ENCODE results near the gene TSPAN33. TPM values are rescaled to one million over a fixed set of nuclear protein-coding genes. Genes with fewer than 3 reads are reported as not detected.
A peak's percentile ranks its signal among the peaks of the same experiment; 100 is the strongest.
"Not testable (repeated sequence)": the region's sequence is repeated elsewhere in the genome, so short reads cannot be mapped to it uniquely, and the experiment has no call there.

The TSPAN33 gene, protein sequence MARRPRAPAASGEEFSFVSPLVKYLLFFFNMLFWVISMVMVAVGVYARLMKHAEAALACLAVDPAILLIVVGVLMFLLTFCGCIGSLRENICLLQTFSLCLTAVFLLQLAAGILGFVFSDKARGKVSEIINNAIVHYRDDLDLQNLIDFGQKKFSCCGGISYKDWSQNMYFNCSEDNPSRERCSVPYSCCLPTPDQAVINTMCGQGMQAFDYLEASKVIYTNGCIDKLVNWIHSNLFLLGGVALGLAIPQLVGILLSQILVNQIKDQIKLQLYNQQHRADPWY
- under 0.01 and 0.44 TPM in 2 replicates for total RNA-seq

DNA sequence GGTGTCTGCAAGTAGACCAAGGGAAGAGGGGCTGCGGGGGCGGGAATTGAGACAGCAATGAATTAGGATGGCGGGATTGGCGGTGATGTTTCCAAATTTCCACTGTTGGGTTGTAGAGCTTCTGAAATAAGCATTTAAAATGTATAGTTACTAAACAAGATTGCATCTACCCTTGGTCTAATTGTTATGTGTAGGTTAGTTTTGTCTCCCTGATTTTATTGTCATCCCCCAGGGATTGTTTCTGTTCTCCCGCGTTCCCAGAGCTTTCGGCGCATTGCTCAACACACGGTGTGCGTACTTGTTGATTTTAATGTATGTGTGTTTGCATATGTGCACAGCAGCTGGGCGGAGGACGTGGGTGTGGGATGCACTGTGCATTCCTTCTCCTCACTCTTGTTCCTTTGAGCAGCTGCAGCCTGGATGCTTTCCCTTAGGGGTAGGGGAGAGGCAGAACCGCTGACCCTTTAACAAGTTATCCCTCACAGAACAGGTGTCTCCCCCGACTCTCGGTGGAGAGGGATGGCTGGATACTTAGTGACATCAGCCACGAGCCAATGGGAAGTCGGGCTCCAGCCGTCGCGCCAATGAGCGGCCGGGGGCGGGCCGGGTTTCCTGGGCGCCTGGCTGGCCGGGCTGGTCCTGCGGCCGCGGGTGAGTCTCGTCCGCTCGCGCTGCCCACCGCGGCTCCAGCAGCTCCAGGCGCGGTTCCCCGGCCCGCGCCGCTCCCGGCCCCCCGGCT, at the start of gene TSPAN33:
Gene TSPAN33, plus strand, starts transcription at position 613 of the 739 bp plus-strand sequence. CDS start 274 bp downstream, outside the sequence.
- peak; percentile 11 to 48 for DNase-seq (ENCODE audit: low read depth in 2 of 2)

DNA sequence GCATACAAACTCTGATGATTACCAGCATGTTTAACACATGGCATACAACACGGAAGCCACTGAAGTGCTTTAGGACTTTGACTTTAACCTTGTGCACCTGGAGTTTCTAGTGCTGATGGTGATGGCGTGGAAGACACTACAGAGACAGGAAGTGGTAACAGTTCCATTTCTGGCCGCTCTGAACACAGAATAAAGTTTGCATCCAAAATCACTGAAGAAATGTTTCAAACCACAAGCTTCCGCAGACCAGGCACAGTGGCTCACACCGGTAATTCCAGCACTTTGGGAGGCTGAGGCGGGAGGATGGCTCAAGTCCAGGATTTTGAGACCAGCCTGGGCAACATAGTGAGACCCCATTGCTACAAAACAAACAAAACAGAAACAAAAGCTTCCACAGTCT, 49.2 kb upstream of the TSPAN33 start:
- no peak for DNase-seq (ENCODE audit: low read depth in 2 of 2)

DNA sequence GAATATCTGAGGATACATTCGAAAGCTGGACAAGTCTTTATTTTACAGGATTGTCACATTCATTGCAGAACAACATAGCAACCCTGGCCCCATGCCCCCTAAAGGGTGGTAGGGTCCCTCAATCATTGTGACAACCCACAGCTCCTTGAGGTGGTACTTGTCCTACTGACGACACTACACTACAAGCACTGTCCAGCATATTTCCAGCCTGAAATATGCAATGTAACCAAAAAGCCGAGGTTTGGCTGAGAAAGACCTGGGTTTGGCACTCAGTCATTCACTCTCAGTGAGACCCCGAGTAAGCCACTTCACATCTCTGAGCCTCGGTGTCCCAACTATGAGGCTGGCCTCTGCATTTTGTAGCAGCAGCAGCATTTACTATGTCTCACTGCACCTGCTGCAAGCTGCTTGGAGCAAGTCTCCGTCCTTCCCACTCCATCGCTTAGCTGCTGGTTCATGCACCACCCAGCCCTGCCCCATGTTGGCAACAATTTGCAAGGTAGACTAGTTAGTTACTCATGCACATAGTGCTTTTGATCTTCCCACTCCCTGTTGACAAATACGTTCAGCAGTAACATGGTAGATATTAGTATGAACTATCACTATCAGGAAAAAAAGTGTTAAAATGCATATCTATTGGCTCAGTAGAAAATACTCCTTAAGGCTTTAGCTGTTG, 46.0 kb upstream of the TSPAN33 start:
- DNase-seq (ENCODE audit: low read depth in 2 of 2), result no peak

DNA sequence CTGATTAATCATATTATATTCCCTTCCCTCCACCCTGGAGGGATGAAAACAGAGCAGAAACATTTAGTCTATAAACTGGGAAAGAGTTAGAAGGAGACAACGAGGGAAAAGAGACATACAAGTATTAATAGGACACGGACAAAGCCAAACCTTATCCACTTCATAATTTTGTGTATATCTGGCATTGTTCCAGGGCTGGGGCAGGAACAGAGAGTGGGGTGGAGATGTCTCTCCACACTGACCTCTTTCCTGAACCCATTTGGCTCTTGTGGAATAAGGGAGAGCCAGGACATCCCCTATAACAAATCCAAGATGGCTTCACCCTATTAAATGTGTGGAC, 43.7 kb upstream of the TSPAN33 start:
- DNase-seq (ENCODE audit: low read depth in 2 of 2), result no peak

DNA sequence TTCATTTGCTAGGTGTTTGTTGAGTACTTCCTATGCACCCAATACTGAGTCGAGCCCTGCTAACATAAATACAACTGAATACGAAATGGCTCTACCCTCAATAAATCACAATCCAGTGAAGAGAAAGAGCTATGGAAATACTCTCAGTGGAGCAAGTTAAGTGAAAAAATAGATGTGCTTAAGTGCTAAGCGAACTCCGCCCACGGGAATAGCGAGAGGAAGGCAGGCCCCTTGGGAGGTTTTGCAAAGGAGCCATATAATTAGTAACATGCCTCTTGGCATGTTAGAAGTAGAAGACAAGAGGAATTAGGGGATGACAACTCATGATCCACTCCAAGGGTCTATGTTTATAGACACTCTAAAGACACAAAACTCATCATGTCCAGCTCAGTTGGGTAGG, 42.8 kb upstream of the TSPAN33 start:
- DNase-seq (ENCODE audit: low read depth in 2 of 2), result no peak

DNA sequence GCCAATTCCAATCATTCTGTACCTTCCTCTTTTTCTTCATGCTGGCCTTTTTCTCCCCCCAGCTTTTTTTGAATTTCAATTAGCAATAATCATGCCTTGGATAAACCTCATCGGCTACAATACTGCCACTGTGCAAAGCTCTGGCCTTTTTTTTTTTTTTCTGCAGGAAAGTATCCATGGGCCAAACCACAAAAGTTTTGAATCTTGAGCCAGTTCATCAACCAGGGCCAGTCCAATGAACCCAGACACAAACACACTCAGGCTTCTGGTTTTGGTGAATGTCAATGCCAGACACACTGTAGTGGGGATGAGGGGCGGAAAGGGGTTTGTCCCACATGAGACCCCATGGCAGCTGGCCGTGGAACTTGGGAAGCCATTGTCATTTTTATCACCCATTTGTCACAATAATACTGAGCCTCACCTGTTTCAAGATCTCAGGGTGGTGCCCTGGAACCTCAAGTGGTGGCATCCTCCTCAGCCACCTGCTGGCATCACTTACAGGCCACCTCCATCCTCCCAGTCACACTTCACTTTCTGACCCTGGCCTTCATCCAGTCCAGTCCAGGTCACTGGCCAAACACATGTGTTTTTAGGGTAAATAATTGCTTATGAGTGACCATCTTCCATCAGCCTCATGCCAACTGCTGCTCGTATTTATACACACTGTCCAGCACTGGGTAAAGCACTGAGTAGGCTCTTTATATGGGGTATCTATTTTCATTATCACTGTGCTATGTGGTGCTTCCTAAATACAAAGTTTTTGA, 40.8 kb upstream of the TSPAN33 start:
- no peak for DNase-seq (ENCODE audit: low read depth in 2 of 2)

DNA sequence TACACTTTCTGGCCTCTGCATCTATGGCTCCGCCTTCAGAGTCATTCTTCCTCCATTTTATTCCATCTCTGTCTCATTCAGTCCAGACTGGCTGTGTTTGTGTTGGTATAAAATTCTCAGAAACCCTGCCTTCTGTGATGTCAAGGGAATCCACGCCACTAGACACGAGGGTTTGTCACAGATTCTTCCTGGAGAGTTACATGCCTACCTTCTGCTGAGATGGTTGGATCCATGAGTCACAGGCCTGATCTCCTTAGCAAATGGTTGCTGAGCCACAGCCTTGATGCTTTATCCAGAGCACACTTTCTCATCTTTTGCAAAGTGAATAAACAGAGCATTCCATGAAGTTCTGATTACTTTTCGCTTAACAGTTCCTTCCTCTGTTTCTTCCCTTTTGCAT, 35.9 kb upstream of the TSPAN33 start:
- DNase-seq (ENCODE audit: low read depth in 2 of 2), result no peak

DNA sequence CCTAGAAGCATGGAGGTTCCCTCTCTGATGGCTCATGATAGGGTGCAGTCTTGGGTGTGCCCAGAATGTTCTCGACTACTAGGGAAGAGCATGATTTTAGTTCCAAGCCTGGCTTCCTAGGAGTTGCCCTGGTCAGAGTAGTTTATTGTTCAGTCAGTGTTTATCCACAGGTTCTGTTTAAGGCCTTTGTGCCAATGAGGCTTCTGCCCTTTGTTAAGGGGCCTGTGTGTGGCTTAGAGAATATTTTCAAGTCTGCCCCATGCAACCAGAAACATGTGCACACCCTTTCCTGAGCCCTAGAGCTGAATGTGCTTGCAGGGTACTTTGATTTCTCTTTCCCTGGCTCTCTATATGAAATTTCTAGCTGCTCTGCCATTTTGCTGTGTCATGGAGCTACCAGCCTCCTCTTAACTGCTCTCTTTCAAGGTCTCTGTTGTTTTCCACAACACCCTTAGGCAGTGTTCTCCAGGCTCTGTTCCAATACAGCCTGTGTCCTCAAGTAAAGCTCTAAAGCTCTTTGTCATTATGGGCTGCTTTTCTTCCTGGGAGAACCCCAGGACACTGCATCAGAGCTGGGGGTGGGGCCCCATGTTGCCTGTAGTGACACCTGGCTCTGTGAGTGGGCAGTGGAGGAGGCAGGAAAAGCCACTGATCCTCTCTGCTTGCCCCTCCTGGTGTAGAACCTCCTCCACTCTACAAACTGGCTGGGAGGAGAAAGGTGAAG, 34.1 kb upstream of the TSPAN33 start:
- no peak for DNase-seq (ENCODE audit: low read depth in 2 of 2)

DNA sequence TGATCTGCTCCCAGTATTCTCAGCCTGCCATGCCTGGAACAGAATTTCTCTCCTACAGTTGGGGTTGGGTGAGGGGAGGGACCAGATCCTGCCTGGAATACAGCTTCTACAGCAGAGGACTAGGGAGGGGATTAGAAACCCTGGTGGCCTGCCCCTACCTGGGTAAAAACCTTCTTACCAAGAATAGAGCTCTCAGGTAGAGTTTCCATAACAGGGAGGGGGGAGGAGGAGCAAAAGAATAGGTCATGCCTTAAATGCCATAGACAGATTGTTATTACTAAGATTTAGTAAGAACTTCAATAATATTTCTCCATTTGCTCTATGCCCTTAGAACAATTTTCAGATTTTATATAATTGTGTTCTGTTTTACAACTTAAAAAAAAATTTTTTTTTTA, 33.5 kb upstream of the TSPAN33 start:
- no peak for DNase-seq (ENCODE audit: low read depth in 2 of 2)

DNA sequence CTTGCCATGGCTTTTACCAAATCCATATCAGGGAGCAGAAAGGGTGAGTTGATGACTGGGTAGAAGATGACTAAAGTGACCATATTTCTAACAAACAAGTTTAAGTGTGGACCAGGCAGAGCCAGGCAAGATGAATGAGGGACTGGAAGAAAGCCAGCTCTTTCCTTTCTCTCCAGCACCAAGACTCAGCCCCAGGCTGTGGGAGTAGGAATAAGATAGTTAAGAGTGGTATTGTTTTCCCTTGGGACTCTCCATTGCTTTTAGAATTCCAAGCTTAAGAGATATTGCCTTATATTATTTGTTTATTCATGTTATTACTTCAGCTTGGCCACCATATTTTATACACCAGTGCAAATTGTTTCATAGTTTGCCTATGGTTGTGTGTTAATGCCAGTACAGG, 28.8 kb upstream of the TSPAN33 start:
- DNase-seq (ENCODE audit: low read depth in 2 of 2), result no peak

DNA sequence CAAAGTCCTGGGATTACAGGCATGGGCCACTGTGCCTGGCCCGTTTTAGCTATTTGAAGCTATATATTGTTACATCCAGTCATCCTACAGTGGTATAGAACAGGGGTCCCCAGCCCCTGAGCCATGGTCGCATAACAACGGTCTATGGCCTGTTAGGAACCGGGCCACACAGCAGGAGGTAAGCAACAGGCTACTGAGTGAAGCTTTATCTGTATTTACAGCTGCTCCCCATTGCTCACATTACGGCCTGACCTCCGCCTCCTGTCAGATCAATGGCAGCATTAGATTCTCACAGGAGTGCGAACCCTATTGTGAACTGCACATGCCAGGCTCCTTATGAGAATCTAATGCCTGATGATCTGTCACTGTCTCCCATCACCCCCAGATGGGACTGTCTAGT, 26.3 kb upstream of the TSPAN33 start:
- DNase-seq (ENCODE audit: low read depth in 2 of 2), result no peak

DNA sequence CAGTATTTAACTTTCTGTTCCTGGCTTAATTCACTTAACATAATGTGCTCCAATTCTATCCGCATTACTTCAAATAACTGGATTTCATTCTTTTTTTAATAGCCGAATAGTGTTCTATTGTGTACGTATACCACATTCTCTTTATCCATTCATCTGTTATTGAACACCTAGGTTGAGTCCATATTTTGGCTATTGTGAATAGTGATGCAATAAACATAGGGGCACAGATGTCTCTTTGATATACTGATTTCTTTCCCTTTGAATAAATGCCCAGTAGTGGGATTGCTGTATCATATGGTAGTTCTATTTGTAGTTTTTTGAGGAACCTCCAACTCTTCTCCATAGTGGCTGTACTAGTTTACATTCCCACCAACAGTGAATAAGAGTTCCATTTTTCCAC, 25.5 kb upstream of the TSPAN33 start:
- DNase-seq (ENCODE audit: low read depth in 2 of 2), result no peak

DNA sequence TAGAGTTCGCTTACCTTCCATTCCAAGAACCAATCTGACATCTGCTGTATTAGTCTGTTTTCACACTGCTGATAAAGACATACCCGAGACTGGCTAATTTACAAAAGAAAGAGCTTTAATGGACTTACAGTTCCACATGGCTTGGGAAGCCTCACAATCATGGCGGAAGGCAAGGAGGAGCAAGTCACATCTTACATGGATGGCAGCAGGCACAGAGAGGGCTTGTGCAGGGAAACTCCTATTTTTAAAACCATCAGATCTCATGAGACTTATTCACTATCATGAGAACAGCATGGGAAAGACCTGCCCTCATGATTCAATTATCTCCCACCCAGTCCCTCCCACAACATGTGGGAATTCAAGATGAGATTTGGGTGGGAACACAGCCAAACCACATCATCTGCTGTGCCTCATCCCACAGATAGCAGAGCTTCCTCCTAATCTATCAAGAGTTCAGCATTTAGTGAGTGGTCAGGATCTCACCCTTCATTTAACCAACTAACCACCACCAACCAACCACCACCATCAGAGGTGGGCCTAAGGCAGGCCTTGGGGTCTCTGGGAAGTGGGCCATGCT, 22.9 kb upstream of the TSPAN33 start:
- not testable (repeated sequence) for DNase-seq (ENCODE audit: low read depth in 2 of 2)

DNA sequence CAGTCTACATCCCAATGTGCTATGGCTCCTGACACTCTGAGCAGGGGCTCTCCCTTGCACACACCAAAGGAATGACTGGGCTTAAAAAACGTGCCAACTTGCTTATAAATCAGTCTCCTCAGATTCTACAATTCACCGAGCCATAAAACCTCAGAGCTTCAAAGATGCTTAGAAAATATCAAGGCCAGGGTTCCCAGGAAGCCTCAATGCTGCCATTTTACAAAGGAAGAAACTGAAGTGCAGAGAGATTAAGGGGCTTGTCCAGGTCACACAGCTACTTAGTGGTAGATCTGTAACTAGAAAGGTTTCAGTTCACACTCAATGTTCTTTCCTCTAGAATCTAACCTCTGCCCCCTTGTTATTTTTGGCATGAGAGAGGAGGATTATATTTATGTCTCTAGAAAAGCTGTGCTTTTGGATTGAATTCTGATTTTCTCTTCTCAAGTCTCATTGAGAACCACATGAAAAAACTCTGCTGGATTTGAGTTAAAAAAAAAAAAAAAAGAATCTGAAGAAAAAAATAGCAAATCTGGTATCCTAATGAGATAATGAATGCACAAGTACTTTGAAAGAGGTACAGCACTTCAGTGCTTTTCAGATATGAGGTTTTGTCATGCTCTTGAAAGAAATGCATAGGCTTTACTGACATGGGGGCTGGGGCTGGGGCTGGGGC, 22.3 kb upstream of the TSPAN33 start:
- no peak for DNase-seq (ENCODE audit: low read depth in 2 of 2)

DNA sequence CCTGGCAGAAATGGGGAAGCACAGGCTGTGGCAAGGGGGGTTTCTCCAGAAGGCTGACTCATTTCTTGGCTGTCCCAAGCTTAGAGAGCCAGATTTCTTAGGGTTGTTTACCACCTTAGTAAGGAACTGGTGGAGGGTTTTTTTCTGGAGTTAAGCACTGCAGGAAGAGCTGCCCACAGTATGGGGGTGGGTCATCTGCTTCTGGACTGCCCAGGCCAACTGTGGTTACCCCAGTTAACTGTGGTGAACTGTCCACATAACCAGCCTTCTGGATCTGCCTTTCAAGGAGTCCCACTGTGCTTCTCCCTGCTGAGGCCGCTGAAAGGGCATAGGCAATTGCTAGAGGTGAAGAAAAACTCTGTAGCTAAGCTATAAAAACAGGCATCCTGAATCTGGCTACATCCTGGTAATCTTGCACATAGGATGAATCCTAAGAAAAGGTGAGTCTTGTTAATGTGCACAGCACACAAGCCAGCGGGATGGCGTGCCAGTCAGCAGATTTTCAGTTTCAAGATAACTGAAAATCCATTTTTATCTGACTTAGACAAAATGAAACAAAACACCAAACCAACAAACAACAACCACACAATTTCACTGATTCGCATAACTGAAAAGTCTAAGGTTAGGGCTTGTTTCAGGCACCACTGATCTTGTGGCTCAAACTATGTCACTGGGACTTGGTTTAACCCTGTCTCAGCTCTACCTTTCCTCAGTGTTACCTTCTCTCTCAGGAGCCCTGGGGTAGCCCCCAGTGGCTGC, 21.6 kb upstream of the TSPAN33 start:
- DNase-seq (ENCODE audit: low read depth in 2 of 2), result peak in 1 of 2 donors; percentile 31

DNA sequence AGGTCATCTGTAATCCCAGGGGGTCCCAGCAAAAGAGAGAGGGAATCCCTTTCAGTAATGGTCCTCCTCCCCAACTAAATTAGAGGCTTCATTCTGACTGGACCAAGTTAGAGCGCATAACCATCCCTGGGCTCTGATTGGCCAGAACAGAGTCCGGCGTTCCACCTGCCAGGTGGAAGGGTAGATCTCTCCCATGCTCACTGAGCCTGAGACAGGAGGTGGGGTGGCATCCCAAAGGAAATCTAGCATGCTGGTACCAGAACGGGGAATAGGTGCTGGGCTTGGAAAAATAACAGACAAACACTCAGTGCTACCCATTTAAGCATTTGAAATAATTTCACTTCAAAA, 21.0 kb upstream of the TSPAN33 start:
- no peak for DNase-seq (ENCODE audit: low read depth in 2 of 2)

DNA sequence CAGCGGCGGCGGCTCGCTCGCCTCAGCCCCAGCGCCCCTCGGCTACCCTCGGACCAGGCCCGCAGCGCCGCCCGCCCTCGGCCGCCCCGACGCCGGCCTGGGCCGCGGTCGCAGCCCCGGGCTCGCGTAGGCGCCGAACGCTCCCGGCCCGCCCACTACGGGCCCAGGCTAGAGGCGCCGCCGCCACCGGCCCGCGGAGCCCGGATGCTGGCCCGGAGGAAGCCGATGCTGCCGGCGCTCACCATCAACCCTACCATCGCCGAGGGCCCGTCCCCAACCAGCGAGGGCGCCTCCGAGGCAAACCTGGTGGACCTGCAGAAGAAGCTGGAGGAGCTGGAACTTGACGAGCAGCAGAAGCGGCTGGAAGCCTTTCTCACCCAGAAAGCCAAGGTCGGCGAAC, 18.2 kb upstream of the TSPAN33 start:
- DNase-seq (ENCODE audit: low read depth in 2 of 2), result no peak

DNA sequence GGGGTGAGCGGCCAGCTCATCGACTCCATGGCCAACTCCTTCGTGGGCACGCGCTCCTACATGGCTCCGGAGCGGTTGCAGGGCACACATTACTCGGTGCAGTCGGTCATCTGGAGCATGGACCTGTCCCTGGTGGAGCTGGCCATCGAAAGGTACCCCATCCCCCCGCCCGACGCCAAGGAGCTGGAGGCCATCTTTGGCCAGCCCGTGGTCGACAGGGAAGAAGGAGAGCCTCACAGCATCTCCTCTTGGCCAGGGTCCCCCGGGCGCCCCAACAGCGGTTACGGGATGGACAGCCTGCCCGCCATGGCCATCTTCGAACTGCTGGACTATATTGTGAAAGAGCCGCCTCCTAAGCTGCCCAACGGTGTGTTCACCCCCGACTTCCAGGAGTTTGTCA, 17.4 kb upstream of the TSPAN33 start:
- DNase-seq (ENCODE audit: low read depth in 2 of 2), result no peak

DNA sequence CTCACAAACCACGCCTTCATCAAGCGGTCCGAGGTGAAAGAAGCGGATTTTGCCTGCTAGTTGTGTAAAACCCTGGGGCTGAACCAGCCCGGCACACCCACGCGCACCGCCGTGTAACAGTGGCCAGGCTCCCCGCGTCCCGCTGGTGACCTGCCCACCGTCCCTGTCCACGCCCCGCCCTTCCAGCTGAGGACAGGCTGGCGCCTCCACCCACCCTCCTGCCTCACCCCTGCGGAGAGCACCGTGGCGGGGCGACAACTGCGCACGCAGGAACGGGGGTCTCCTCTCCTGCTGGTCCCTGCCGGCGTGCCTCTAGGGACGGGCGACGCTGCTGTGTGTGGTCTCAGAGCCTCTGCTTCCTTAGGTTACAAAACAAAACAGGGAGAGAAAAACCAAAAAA, 16.9 kb upstream of the TSPAN33 start:
- DNase-seq (ENCODE audit: low read depth in 2 of 2), result no peak

Measured in lung microvascular endothelial cell (primary cell).